ENCODE results near the gene ABCA1.
A peak's percentile ranks its signal among the peaks of the same experiment; 100 is the strongest.
"Not testable (repeated sequence)": the region's sequence is repeated elsewhere in the genome, so short reads cannot be mapped to it uniquely, and the experiment has no call there.

ABCA1 gene, protein sequence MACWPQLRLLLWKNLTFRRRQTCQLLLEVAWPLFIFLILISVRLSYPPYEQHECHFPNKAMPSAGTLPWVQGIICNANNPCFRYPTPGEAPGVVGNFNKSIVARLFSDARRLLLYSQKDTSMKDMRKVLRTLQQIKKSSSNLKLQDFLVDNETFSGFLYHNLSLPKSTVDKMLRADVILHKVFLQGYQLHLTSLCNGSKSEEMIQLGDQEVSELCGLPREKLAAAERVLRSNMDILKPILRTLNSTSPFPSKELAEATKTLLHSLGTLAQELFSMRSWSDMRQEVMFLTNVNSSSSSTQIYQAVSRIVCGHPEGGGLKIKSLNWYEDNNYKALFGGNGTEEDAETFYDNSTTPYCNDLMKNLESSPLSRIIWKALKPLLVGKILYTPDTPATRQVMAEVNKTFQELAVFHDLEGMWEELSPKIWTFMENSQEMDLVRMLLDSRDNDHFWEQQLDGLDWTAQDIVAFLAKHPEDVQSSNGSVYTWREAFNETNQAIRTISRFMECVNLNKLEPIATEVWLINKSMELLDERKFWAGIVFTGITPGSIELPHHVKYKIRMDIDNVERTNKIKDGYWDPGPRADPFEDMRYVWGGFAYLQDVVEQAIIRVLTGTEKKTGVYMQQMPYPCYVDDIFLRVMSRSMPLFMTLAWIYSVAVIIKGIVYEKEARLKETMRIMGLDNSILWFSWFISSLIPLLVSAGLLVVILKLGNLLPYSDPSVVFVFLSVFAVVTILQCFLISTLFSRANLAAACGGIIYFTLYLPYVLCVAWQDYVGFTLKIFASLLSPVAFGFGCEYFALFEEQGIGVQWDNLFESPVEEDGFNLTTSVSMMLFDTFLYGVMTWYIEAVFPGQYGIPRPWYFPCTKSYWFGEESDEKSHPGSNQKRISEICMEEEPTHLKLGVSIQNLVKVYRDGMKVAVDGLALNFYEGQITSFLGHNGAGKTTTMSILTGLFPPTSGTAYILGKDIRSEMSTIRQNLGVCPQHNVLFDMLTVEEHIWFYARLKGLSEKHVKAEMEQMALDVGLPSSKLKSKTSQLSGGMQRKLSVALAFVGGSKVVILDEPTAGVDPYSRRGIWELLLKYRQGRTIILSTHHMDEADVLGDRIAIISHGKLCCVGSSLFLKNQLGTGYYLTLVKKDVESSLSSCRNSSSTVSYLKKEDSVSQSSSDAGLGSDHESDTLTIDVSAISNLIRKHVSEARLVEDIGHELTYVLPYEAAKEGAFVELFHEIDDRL (N-terminal part only)
- total RNA-seq: 25.3 reads per million, percentile 52 among the genes with 10 or more reads in this experiment

DNA sequence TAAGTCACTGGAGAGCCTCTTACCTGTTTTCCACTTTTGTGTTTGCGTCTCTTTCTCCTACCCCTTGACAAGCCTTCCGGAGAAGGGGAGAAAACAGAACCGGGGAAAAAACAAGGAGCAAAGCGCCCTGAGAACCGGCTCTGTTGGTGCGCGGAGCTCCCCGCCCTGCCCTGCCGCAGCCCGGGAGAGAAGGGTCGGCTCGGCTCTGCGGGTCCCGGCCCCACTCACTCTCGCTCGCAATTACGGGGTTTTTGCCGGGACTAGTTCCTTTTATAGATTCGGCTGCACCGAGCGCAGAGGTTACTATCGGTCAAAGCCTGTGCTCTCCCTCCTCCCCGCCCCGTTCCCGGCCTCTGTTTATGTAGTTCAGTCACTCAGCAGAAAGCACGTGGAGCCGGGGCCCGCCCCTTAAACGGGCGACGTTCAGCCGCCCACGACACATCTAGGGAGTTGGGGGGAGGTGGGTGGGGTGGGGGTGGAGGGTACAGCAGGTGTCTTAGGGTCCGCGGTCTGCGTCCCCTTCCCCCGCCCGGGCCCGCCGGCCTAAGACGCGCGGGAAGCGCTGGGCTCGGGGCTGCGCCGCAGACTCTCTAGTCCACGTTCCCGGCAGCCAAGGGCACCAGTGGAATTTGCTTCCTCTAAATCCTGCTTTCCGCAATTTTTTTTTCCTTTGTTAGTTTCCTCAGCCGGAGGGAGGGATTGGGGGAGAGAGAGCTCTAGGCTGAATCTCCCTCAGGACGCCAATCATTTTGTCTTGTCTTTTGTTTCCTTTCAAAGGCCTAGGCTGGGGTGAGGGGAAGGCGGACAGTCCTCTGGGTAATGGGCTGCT lies at the start of gene ABCA1:
ABCA1 (minus strand) TSS at position 244 of the 829 bp plus-strand sequence. CDS start 24,476 bp downstream, outside the sequence.
- DNase-seq: peak; percentile 51

GRCh38 chr9:104977580-104977979 lies 49.6 kb upstream of the ABCA1 start:
- DNase-seq: no peak

DNA sequence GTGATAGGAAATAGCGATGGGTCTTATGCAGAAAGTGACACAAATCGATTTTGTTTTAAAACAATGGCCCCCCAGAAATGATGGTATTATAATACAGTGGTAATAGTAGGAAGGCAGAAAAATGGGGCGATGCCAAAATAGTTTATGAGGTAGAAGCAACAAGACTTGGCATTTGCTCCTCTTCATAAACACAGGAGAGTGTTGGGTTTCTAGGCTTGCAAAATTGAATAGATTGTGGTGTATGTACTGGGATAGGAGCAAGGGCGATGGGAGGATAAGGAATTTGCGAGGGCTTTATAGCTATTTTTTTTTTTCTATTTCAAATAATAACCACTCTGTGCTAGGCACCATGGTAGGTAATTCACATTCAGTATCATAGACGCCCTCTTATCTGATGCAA lies 49.2 kb upstream of the ABCA1 start:
- DNase-seq: no peak

DNA sequence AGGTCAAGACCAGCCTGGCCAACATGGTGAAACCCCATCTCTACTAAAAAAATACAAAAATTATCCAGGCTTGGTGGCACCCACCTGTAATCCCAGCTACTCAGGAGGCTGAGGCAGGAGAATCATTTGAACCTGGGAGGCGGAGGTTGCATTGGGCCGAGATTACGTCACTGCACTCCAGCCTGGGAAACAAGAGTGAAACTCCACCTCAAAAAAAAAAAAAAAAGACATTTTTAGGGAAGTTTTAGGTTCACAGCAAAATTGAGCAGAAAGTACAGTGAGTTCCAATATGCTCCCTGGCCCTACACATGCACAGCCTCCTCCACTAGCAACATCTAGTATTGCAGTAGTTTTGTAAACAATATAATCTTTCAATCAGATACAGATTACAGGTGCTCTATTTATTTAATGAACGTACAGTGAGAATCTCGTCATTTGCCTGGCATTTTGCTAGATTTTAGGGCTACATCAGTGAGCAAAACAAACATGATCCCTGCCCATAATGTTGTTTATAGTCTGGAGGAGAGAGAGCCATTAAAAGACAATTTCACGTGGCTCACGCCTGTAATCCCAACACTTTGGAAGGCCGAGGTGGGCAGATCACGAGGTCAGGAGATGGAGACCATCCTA lies 48.1 kb upstream of the ABCA1 start:
- not testable (repeated sequence) for DNase-seq

DNA sequence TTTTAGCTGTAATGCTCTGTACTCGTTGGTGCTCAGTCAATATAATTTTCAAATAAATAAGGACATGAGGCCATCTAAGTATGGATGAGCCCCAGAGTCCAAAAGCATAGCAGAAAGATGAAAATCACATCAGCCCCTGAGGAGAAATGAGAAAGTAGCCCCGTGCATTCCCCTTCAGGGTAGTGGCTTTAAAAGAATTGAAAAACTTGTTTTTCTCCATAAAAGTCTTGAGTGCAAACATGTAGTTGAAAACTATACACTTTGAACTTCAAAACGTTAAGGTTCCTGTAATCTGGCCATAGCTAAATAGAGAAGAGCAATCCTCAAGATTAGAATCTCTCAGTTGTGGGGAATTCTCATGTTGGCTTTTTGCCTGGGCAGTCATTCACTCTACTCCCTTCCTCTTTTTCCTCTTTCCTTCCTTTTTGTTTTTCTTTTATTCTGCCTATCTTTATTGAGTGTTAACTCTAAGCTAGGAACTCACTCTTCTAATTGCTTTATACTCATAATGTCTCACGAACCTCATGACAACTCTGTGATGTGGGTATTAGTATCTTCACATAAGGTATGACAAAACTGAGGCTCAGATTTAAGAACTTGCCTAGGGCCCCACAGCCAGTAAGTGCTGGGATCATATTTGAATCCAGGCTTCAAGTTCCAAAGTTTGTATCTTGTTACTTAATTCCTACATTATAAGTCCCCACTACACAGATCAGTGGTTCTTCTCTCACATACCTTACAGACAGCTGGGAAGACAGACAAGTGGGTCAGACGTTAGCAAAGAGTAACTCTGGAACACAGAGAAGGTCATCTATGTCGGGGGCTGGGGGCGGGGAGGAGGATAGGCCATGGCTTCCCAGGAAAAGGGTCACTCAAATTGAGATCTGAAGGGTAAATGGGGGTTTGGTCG lies 46.4 kb upstream of the ABCA1 start:
- DNase-seq: no peak

- no peak for DNase-seq
These were observed 44.4 kb upstream of the ABCA1 start for GRCh38 chr9:104972242-104972866.

DNA sequence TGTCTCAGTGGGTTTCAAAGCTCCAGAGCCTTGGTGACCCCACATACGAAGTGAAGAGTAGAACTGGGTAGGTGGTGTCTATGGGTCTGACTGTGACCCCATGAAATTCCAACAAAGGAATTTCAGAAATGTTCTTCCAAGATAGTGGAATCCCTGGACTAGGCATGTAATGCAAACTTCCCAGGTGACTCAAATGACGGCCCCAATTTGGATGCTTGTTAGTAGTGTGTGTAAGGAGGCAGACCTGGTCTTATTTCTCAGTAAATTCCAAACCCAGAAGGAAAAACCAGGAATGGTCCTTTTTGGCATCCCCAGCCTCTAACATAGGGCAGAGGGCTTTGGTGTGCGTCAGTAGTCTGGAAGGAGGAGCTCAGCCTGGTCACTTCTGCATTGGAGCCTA lies 43.6 kb upstream of the ABCA1 start:
- no peak for DNase-seq

DNA sequence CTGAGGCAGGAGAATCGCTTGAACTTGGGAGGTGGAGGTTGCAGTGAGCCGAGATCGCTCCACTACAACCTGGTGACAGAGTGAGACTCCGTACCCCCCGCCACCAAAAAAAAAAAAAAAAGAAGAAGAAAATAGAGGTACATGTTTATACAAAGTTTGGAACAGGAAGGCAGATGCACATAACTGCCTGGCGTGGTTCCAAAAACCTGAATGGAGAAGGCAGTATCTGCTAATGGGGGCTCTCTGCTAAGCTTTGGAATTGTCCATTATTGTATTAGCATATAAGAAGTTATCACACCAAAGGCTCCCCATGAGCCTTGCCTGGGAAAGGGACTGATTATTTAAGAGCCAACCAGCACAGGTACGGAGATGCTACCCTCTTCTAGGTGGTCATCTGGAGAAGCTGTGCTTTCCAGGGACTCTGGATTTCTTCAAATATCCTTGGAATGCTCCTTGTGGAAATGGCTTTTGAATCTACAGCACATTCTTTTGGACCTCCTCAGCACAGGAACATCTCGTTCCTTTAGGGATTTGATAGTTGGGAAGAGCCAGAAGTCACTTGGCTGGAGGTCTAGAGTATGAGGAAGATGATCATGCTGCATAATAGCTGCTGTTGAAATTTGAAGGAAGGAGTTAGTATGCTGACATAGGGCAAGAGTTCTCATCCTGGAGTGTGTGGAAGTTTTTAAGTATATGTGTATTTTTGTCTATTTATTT lies 42.5 kb upstream of the ABCA1 start:
- no peak for DNase-seq

GRCh38 chr9:104969116-104969515 lies 41.2 kb upstream of the ABCA1 start:
- DNase-seq: no peak

DNA sequence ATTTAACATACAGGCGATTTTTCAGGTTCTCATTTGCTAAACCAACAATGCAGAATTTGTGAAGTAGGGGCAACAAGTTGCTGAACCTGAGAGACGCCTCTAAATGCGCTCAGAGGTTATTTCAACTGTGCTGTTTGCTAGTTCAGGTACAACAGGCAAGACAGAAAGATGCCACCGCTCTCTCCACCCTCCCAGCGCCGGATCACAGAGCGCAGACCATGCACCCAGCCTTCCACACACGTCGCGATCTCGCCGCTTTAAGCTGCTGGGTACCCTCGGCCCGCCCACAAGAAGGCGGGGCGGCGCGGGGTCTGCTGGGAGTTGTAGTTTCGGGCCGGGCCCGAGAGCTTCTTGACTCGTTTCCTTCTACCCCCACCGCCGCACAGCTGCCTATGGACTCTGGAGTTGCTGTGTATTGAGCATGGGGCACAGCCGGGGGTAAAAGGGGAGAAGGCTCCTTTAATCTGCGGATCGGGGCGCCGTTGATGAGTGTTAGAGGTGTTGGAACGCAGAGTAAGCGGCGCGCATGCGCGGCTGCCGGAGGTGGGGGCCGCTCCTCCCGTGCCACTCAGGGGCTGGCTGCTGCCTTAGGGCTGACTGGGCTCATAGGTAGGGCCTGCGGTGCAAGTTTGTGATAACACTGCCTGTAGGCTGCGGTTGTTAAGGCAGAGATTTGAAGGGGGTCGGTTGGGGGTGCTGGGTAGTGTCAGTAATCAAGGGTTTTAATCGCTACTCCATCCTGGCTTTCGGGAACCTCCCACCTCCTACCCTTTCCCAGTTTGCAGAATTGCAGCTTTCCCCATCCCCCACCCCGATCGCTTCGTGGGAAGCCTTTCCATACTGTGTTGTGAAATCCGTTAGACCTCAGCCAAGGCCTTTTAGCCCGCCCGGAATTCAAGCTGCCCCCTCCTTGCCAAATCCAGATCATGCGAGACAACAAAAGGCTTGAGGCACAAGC lies 40.3 kb upstream of the ABCA1 start:
- peak; percentile 82 for DNase-seq

DNA sequence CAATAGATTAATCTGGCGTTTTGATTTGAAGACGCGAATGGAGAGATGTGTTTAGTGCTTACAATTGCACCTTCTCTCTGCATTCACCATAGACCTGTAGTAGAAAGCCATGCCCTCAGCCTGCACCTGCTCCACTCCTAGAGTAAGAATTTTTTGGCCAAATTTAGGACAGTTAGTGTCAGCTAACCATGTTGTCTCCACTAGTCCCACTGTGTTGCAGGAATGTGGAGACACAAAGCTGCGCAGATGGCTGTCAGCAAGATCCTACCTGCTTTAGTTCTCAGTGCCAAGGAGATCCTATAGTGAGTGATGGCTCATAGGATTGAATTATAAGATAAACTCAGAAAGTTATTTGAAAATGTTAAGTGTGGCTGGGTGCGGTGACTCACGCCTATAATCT lies 35.1 kb upstream of the ABCA1 start:
- DNase-seq: no peak

DNA sequence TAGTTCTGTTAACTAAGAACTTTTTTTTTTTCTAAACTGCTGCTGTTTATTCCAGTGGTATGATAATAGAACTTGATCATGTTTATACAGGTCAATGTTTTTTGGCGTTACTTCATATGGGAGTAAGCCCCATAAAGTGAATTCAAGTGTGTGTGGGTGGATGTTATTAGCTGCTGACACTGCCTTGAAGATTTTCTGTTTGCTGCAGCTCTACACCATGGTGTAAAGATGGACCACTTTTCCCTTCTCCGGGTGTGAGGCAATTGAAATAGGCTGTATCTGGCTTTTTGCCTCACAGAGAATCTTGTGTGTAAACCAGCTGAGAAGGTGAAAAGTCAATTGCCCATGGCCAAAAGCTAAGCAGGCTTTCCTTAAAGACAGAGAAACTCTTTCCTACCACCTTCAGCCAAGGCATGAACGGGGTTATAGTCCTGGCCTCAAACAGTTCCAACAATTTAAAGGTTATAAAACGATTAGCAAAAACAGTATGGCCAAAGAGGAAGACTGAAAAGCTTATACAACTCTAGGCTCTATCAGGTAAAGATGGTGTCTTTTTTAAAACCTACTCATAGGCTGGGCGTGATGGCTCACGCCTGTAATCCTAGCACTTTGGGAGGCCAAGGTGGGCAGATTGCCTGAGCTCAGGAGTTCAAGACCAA lies 33.9 kb upstream of the ABCA1 start:
- no peak for DNase-seq

DNA sequence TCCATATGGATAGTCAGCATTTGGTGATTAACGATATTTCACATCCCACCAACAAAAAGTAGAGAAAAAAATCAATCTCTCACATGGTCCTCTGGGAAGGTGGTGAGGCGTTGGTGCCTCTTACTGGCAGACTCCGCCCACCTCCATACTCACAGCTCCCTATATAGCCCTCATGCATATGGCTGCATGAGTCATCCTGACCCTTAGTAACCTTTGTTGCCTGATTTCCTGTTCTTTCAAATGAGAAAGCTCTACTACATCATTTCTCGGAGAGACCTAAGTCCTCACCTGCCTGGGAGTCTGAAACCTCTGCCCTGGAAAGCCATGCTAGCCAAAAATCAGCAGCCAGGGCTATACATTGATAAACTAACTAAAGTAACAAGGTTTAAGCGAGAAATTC lies 33.3 kb upstream of the ABCA1 start:
- peak; percentile 26 for DNase-seq

DNA sequence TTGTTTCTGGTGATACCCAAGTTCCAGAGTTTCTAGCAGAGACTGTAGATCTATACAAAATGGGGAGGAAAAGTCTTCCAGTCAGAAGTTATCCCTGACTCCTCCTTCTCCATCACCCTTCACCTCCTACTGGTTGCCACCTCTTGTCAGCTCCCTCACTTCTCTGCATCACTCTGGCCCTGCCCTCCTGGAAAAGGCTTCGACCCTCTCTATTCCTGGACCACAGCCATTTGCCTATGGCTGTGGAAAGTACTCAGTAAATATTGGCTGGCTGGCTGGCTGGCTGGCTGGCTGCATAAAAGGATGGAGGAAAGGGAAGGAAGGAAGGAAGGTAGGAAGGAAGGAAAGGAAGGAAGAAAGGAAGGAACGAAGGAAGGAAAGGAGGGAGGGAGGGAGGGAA lies 32.7 kb upstream of the ABCA1 start:
- DNase-seq: no peak

DNA sequence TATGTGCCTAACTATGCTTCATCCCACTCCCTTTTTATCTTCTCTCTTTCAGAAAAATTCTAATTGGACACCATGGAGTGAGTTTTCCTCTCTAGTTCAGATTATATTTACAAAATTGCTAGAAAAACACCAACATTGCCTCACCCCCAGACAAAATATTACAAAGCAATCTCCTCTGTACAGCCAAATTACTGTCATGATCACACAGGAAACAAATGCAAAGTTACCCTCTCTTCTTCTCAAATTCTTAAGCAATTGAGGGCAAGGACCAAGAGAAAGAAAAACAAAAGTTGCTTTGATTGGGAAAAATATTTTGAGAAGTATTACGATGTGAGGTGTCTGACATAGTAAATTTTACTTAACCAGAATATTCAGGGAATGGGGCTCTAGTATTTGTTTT lies 30.8 kb upstream of the ABCA1 start:
- no peak for DNase-seq

DNA sequence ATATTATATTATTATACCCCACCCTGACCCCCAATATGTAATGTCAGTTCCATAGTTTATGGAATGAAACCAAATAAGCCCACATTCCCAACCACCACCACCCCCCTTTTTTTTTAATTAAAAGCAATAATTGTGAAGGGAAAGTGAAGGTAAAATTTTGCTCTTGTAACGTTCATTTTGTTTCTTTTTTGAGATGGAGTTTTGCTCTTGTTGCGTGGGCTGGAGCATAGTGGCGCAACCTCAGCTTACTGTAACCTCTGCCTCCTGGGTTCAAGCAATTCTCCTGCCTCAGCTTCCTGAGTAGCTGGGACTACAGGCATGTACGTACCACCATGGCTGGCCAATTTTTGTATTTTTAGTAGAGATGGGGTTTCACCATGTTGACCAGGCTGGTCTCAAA lies 30.1 kb upstream of the ABCA1 start:
- not testable (repeated sequence) for DNase-seq

DNA sequence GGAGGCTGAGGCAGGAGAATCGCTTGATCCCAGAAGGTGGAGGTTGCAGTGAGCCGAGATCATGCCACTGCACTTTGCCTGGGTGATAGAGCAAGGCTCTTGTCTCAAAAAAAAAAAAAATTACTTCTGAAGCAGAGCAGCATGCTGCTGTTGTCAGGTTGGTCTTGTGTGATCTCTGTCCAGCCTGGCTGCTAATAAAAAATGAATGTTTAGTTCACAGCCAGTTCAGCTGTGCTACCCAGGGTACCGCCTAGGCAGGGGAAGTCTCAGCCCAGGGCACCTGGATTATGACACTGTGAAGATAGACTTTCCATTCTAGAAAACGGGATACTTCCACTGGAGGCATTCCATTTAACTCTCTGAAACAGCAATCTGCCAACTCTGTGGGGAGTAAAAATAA lies 23.5 kb upstream of the ABCA1 start:
- DNase-seq: no peak

DNA sequence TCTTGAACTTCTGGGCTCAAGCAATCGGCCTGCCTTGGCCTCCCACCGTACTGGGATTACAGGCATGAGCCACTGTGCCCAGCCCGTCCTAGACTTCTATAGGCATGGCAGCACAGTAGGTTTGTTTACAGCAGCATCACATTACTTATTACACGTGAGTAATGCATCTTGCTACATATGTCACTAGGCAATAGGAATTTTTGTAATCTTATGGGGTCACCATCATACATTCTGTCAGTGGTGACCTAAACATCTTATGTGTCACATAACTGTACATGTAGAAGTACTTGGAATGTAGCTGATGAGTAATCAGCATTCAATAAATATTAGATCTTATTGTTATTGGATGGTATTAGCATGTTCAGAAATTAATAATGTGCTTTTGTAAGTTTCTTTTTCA lies 22.9 kb upstream of the ABCA1 start:
- no peak for DNase-seq

Measured in effector CD4-positive, alpha-beta T cell (primary cell).